HG02678 (cell line): ENCODE results near the gene NVL.

Experiments used
- ATAC-seq: cut with Tn5 transposase; IDR thresholded peaks from one replicate; pipeline ENCODE4 v1.9.1; 2021; ENCODE audit warnings: mild to moderate bottlenecking, moderate library complexity; ENCODE audit not compliant: unreplicated experiment

The NVL gene

GRCh38 chr1:224201383-224201782, 128.6 kb downstream of the NVL start:
- no peak for ATAC-seq

DNA sequence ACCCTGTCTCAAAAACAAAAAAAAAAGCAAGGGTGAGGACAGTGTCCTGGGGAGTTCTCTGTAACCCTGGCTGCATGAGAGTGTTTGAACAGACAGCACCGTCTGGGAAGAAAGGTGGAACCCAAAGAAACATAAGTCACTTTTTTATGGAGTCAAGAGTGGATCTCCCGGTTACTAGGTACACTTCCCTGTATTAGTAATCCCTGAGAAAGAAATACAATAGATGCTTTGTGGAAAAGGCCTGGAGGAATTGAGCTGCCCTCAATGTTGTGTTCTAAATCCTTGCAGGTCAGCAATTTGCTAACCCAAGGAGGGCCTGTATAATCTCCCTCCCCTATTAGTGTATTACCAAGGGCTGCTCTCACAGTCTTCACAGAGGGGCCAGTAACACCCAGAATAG, 130.3 kb downstream of the NVL start:
- no peak for ATAC-seq

- ATAC-seq, result no peak
Observed at GRCh38 chr1:224198572-224198971, 131.4 kb downstream of the NVL start.

DNA sequence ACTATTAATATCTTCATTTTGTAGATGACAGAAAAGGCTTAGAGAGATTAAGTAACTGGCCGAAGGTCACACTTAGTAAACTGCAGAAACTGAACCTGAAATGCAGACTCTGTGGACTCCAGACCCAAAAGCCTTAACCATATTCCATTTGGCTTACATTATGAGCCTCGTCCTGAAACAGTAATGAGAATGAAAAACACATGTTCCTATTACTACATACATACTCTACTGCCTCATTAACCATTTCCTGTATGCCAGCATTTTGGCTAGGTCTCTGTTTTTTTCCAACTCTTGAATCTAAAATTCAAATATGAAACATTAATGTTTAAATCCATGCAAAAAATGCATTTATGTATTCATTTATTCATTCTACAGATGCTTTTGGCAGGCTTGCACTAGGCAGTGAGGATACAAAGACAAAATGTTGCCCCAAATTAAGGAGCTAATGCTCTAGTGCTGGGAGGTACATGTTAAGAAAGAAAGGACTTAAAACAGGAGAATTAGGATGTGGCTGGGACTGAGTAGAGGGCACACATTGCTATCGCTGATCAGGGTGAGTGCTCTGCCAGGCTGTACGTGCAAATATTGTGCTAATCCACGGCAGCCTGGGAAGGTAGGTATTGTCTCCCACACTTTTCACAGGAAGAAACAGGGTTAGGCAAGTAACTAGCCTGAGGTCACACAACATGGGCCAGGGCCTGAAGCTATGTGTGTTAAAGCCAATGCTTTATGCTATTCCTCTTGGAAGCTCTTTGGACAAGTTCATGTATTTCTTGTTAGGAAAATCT, 133.0 kb downstream of the NVL start:
- ATAC-seq, result no peak

- no peak for ATAC-seq
Observed at GRCh38 chr1:224193319-224193966, 136.5 kb downstream of the NVL start.

- no peak for ATAC-seq
Observed at GRCh38 chr1:224192082-224192788, 137.7 kb downstream of the NVL start.

- no peak for ATAC-seq
Observed at GRCh38 chr1:224189561-224189960, 140.4 kb downstream of the NVL start.

- no peak for ATAC-seq
Observed at GRCh38 chr1:224188286-224188685, 141.7 kb downstream of the NVL start.

DNA sequence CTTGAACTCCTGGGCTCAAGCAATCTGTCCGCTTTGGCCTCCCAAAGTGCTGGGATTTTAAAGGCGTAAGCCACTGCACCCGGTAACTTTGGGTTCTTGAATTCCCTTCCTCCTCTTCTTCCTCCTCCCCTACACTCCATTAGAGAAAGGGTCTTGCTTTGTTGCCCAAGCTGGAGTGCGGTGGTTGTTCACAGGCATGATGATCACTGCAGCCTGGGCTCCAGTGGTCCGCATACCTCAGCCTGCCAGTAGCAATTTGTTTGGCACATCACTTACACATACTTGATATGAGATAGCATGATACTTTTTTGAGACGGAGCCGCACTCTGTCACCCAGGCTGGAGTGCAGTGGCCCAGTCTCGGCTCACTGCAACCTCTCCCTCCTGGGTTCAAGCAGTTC, 144.8 kb downstream of the NVL start:
- no peak for ATAC-seq

DNA sequence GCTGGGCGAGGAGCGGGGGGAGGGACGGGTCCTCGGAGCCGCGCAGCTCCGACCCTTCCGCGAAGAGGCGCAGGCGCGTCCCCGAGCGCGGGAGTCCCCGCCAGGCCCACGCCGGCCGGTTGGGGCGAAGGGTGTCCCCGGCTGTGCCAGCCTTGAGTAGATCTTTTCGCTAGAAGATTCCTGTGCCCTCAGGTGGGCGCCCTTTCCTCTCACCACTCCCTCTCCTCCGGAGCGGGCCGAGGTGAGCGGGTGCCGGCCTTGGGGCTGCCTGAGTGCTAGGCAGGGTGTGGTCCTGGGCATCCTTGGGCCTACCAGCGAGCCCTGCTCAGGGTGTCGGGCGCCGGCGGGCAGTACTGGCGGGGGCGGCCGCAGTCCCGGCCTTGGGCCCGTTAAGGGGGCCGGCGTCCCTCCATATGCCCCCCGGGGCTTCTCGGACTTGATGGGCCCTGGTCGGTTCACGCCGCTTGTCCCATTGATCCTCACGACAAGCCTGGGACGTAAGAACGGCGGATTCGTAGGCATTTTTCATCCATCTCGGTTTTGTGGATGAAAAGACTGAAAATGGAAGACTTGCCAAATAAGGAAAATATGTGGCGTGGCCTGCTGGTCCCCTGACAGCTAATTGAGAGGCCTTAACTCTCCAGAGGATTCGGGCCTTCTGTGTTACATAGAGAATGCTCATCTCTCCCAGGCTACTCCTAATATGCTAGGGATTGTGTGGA, 146.2 kb downstream of the NVL start:
- ATAC-seq, result peak; percentile 45

DNA sequence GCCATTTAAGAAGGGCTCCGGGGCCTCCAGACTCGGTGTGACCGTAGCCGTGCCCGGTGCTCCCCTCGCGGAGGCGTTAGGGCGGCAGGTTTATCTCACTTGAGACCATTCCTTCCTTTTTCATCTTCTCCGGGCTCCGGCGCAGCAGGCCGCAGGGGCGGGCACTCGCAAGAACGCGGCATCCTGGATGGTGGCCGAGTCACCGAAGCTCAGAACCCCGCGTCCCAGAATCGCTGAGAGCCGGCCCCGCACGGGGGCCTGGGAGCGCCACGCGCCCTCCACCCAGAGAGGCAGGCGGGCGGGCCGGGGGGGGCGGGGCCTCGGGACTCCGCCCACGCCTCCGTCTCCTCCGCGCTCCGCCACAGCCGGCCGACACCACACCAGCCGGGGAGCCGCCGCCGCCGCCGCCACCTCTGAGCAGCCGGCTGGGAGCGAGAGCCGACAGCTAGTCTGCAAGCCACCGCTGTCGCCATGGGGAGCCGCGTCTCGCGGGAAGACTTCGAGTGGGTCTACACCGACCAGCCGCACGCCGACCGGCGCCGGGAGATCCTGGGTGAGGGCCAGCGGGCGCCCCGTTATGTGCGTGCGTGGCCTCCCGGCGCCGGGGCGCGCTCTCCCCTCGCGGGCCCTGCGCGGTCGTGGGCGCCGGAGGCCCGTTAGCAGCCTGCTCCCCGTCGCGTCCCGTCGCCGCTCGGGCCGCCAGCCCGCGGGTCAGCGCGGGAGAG, 146.9 kb downstream of the NVL start, which contains the start of gene DEGS1:
DEGS1 (plus strand) TSS at position 375 of the 725 bp plus-strand sequence; CDS start at position 472, 97 bp downstream.
- ATAC-seq, result peak; percentile 69

DNA sequence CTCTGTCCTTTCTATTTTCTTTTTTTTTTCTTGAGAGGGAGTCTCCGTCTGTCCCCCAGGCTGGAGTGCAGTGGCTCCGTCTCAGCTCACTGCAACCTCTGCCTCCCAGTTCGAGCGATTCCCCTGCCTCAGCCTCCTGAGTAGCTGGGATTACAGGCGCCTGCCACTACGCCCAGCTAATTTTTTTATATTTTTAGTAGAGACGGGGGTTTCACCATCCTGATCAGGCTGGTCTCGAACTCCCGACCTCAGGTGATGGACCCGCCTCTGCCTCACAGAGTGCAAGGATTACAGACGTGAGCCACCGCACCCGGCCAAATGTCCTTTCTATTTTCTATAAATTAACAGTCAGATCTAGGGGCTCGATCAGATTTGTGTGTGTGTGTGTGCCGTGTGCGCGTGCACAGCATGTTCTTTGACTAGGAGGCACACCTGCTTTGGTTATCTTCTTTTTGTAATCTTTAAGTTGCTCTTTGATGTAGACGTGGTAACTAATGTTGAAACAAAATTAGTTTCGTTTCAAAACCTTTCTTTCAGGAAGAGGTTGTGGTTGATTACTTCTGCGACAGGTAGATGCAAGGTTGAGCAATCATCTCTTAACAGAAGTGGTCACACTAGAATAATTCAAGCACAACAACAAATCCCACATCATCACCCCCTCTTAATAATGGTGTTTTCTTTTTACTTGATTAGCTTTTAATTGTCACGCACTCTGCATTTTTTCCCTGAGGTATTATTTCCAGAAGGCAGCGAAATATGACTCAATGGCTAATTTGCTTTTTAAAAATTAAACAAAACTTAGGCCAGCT, 147.7 kb downstream of the NVL start:
- peak; percentile 48 for ATAC-seq

- no peak for ATAC-seq
Observed at GRCh38 chr1:224181453-224181810, 148.5 kb downstream of the NVL start.

- no peak for ATAC-seq
Observed at GRCh38 chr1:224180783-224181452, 149.1 kb downstream of the NVL start.

GRCh38 chr1:224178894-224179293, 151.1 kb downstream of the NVL start:
- no peak for ATAC-seq

GRCh38 chr1:224177356-224177999, 152.5 kb downstream of the NVL start:
- ATAC-seq, result no peak
